Heart left ventricle (tissue), 16 donors: Measurements from ENCODE around the gene RAB23. TPM values are rescaled to one million over a fixed set of nuclear protein-coding genes. Genes with fewer than 3 reads are reported as not detected.

ENCODE experiments used
- ATAC-seq, 4 donors: fragments of 200-7000 bp; cut with Tn5 transposase; one replicate each; pipeline ENCODE4 v1.9.1; 2020 to 2022; ENCODE audit warnings: moderate library complexity in 4 of 4, mild to moderate bottlenecking in 3 of 4, moderate number of reproducible peaks in 1 of 4
- DNase-seq, 5 donors: peaks; one replicate each; pipeline ENCODE4 v3.0.0-alpha.2; 2020
- H3K27ac ChIP-seq, 12 donors: fragments of 200-600 bp; sonication (generic) in 4 of 12; one replicate each; pipeline versions ENCODE4 v1.5.0 to v1.8.0; 2016 to 2022; ENCODE audit warnings: mild to moderate bottlenecking in 2 of 12
- H3K27me3 ChIP-seq, 9 donors: fragments of 200-600 bp; sonication (generic) in 2 of 9; one replicate each; pipeline versions ENCODE4 v1.5.1 to v1.8.0; 2016 to 2022; ENCODE audit warnings: mild to moderate bottlenecking in 3 of 9
- H3K36me3 ChIP-seq, 9 donors: fragments of 200-600 bp; sonication (generic) in 2 of 9; one replicate each; pipeline versions ENCODE4 v1.5.0 to v1.8.0; 2018 to 2022; ENCODE audit warnings: mild to moderate bottlenecking in 2 of 9
- H3K4me1 ChIP-seq, 12 donors: fragments of 200-600 bp; sonication (generic) in 4 of 12; one replicate each; pipeline versions ENCODE4 v1.5.0 to v1.8.0; 2016 to 2022; ENCODE audit warnings: mild to moderate bottlenecking in 3 of 12
- H3K4me3 ChIP-seq, 12 donors: fragments of 200-600 bp; sonication (generic) in 4 of 12; one replicate each; pipeline versions ENCODE4 v1.5.0 to v1.8.0; 2017 to 2022; ENCODE audit warnings: mild to moderate bottlenecking in 9 of 12, moderate library complexity in 4 of 12
- H3K9me3 ChIP-seq, 12 donors: fragments of 200-600 bp; sonication (generic) in 4 of 12; one replicate each; pipeline versions ENCODE4 v1.5.0 to v1.8.0; 2016 to 2022; ENCODE audit warnings: mild to moderate bottlenecking in 1 of 12
- POLR2A ChIP-seq, 2 donors: fragments of 450-650 bp; IDR thresholded peaks; one replicate each; pipeline ENCODE4 v1.6.1; 2017; ENCODE audit warnings: antibody characterized with exemption in 2 of 2, mild to moderate bottlenecking in 2 of 2, moderate library complexity in 2 of 2
- WGBS, 4 donors: extraction: QIAGEN DNeasy Blood & Tissue Kit in 2 of 4; methylation state at CpG; one replicate each; pipeline versions ENCODE4 v1.1.5 to v1.1.7; 2013 to 2018; 5-methylcytosine and 5-hydroxymethylcytosine counted together
- intact Hi-C, 10 donors: fragments of 100-400 bp; cut with DNase I; formaldehyde crosslinking; loops; one replicate each; pipeline versions ENCODE4 v1.11.1 to v1.14.2; 2022
- polyA plus RNA-seq, 2 donors: library from polyadenylated mRNA; stranded (reverse); fragments of 200-250 nt; gene quantifications; one replicate each; pipeline ENCODE4 v1.2.3, GENCODE V29; 2013
- total RNA-seq, 9 donors: library from RNA; depleted of rRNA in 2 of 9; stranded (reverse); fragments of >200 nt in 2 of 9; fragmentation: NEBNext Ultra II Directional in 3 of 9; extraction: Animal tissue kit (Norgen Biotek cat#: 25700) in 3 of 9; gene quantifications; one replicate each; pipeline versions ENCODE4 v1.1.0 to v1.2.4, GENCODE V29; 2016 to 2023
- TF ChIP-seq, protein P1 (sequence below), 12 donors: fragments of 200-600 bp; sonication (generic) in 4 of 12; IDR thresholded peaks; one replicate each; pipeline versions ENCODE4 v1.5.0 to v1.8.0; 2018 to 2022; ENCODE audit warnings: antibody characterized with exemption in 12 of 12, mild to moderate bottlenecking in 5 of 12
- donor health status: ischemic (EF 13 %, LVEDD 7.1; RV severe dilation, severe dysfunction).
- donor health status: healthy with polysubstance abuse.
- donor health status: DM: no; HTN: yes; CAD: no.
- donor health status: DM: no; HTN: no; CAD: no.
- donor health status: ischemic (EF 25% LVEDD 6.9; RV normal size, moderate dysfunction).
- donor health status: ischemic (EF 25% LVEDD 5.7; RV mildly dilated, moderate dysfunction).
- donor health status: healthy.
- donor health status: DM: yes; HTN: yes; CAD: no.
- donor health status: ischemic (EF 35%, LVEDD 5.7; RV mildly dilated, moderate dysfunction).
- donor health status: nonischemic (EF 11% LVEDD 7.7; RV severe dilation, severe dysfunction).
- donor health status: DM: yes; HTN: yes; CAD: no.
- donor health status: PGD.
- donor health status: ischemic (EF 29% LVEDD 5.4; RV normal size, mild dysfunction).
- donor health status: nonischemic (EF 23%, LVEDD 6.1; RV moderate dilation, normal function).

Gene RAB23
- total and polyA plus RNA-seq, 11 donors: 2.6 to 15.4 (median 9.5) TPM

DNA sequence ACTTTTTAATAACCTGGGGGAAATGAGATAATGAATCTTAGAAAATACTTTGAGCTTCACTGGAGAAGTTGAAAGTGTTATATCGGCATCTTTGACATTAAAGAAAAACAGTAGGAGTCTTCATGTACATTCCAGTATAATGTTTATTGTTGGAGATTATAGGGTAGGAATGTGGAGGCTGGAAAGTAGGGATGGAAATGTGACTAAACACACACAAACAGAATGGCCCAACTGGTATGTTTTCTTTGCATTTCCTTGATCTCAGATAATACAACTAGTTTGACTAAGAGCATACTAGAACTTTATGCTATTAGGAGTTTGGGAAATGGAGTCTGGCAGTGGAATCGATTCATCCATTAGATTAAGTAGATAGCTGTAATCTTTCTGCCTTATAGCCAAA lies 60.1 kb downstream of the RAB23 start:
- intact Hi-C loops: no loop called here
- H3K36me3 ChIP-seq: peaks cover 0 to 75% (median 33%) of the 10 kb centered on the region in 9 donors

GRCh38 chr6:57159127-57159526 lies 63.0 kb downstream of the RAB23 start:
- Histone ChIP-seq H3K9me3 (peaks cover 0 to 4% (median 0%) of the 10 kb centered on the region in 12 donors), H3K36me3 (peaks cover 0 to 82% (median 46%) of the 10 kb centered on the region in 9 donors), H3K4me1 (no peaks in the 10 kb centered on the region), H3K4me3 (no peak overlapping the region), H3K27ac (no peak overlapping the region), H3K27me3 (no peaks in the 10 kb centered on the region)
- no peak for DNase-seq
- intact Hi-C loops: no loop called here
- TF ChIP-seq, protein P1, sequence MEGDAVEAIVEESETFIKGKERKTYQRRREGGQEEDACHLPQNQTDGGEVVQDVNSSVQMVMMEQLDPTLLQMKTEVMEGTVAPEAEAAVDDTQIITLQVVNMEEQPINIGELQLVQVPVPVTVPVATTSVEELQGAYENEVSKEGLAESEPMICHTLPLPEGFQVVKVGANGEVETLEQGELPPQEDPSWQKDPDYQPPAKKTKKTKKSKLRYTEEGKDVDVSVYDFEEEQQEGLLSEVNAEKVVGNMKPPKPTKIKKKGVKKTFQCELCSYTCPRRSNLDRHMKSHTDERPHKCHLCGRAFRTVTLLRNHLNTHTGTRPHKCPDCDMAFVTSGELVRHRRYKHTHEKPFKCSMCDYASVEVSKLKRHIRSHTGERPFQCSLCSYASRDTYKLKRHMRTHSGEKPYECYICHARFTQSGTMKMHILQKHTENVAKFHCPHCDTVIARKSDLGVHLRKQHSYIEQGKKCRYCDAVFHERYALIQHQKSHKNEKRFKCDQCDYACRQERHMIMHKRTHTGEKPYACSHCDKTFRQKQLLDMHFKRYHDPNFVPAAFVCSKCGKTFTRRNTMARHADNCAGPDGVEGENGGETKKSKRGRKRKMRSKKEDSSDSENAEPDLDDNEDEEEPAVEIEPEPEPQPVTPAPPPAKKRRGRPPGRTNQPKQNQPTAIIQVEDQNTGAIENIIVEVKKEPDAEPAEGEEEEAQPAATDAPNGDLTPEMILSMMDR (IDR thresholded peaks at IDR 0.05): no peak
- TF ChIP-seq POLR2A (IDR thresholded peaks at IDR 0.05): no peak
- 91 to 95% (median 93%) methylated on average over 2 of the region's 2 CpGs for WGBS, 4 donors
- ATAC-seq: no peak

More for the DNA sequence above, 60.1 kb downstream of the RAB23 start:
- no peak for ATAC-seq
- no peak overlapping the region for H3K27ac ChIP-seq
- no peak overlapping the region for H3K4me3 ChIP-seq
- DNase-seq: no peak
- WGBS, 4 donors: 93 to 97% (median 95%) methylated on average over 2 of the region's 2 CpGs
- no peak for TF ChIP-seq POLR2A (IDR thresholded peaks at IDR 0.05)
- TF ChIP-seq, protein P1 (IDR thresholded peaks at IDR 0.05): no peak
- no peaks in the 10 kb centered on the region for H3K27me3 ChIP-seq
- no peaks in the 10 kb centered on the region for H3K4me1 ChIP-seq
- peaks cover 0 to 21% (median 5%) of the 10 kb centered on the region in 12 donors for H3K9me3 ChIP-seq

- no peak for DNase-seq
- TF ChIP-seq POLR2A (IDR thresholded peaks at IDR 0.05): no peak
- TF ChIP-seq, protein P1 (IDR thresholded peaks at IDR 0.05): no peak
Measured at GRCh38 chr6:57158658-57159057, 63.4 kb downstream of the RAB23 start.

DNA sequence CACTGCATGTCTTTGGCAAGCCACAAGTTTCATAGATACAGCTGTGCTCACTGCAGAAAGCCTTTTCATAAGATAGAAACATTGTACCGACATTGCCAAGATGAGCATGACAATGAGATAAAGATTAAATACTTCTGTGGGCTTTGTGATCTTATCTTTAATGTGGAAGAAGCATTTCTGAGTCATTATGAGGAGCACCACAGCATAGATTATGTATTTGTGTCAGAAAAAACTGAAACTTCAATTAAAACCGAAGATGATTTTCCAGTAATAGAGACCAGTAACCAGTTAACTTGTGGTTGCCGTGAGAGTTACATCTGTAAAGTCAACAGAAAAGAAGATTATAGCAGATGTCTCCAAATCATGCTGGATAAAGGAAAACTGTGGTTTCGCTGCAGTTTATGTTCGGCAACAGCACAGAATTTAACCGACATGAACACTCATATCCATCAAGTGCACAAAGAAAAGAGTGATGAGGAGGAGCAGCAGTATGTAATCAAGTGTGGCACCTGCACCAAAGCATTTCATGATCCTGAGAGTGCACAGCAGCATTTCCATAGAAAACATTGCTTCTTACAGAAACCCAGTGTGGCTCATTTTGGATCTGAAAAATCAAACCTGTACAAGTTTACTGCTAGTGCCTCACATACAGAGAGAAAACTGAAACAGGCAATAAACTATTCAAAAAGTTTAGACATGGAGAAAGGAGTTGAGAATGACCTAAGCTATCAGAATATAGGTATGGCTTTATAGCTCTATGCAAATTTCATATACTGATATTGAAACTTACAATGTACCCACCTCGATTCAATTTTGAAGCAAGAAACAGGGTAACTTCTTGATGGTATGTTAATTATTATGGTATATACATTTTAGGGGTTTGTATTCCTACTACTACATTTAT lies 73.9 kb downstream of the RAB23 start:
- 90 to 94% (median 91%) methylated on average over 7 of the region's 7 CpGs for WGBS, 4 donors
- peaks cover 0 to 87% (median 59%) of the 10 kb centered on the region in 9 donors for H3K36me3 ChIP-seq

More at GRCh38 chr6:57158658-57159057, 63.4 kb downstream of the RAB23 start:
- no peaks in the 10 kb centered on the region for H3K9me3 ChIP-seq
- no peaks in the 10 kb centered on the region for H3K4me1 ChIP-seq
- no peak overlapping the region for H3K27ac ChIP-seq
- peaks cover 0 to 83% (median 51%) of the 10 kb centered on the region in 9 donors for H3K36me3 ChIP-seq
- ATAC-seq: no peak
- H3K4me3 ChIP-seq: no peak overlapping the region
- H3K27me3 ChIP-seq: no peaks in the 10 kb centered on the region
- intact Hi-C loops: no loop called here

More for the DNA sequence above, 73.9 kb downstream of the RAB23 start:
- Histone ChIP-seq H3K27ac (no peak overlapping the region), H3K9me3 (no peaks in the 10 kb centered on the region), H3K4me3 (no peak overlapping the region), H3K4me1 (no peaks in the 10 kb centered on the region), H3K27me3 (no peaks in the 10 kb centered on the region)
- ATAC-seq: no peak
- no peak for DNase-seq
- intact Hi-C loops: no loop called here
- TF ChIP-seq, protein P1 (IDR thresholded peaks at IDR 0.05): no peak
- no peak for TF ChIP-seq POLR2A (IDR thresholded peaks at IDR 0.05)
